ENCODE data around the gene SLAMF1.

DNA sequence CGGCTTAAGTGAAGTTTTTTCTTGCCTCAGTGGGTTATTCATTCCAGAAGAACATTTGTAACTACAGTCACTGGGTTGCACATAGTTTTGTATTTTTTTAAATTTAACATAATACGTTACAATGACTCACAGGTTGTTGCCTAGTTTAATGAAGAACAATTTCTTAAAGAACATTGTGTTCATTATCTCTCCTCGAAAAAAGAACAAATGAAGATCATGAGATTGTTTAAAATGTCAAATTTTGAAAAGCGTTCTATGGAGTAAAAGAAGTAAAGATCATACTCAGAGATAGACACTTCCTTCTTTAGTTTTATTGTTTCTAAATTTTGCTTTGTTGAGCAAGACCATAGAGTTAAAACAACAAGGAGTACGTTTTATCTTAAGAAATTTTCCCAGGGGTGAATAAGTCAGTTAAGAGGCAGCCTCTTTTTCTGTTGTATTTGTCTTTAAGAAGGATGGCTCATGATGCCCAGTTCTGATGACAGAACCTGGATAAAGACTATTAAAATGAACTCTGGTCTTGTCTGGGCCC lies 10.5 kb upstream of the SLAMF1 start:
- TF ChIP-seq CTCF (IDR thresholded peaks at IDR 0.05) = no peak
- no peak for TF ChIP-seq POLR2AphosphoS5 (IDR thresholded peaks at IDR 0.05)
- TF ChIP-seq POLR2A (IDR thresholded peaks at IDR 0.05; ENCODE audit: low read depth) = no peak
